MV-4-11 (cell line): Measurements from ENCODE around the gene SPPL2C.

ENCODE experiments used
- DNase-seq: peaks from one replicate; lab custom pipeline; 2025; lab: John Stamatoyannopoulos, UW

The SPPL2C gene

DNA sequence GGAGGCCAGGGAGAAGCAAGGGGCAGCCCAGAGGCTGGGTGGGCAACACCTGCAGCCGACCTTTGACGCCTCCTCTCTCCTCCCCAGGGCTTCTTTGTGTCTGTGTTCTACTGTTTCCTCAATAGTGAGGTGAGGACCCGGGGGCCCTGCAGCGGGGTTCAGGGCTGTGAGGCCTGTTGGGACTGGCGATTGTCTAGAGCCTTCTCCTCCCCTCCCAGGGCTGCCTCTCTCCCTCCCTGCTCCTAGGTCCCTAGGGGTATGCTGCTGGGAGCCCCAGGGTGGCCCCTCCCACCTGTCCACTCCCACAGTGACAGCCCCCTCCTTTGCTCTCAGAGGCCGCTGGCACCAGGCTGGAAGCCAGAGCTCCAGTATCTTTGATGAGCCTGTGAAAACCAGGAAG lies 10.8 kb upstream of the SPPL2C start:
- DNase-seq: no peak

DNA sequence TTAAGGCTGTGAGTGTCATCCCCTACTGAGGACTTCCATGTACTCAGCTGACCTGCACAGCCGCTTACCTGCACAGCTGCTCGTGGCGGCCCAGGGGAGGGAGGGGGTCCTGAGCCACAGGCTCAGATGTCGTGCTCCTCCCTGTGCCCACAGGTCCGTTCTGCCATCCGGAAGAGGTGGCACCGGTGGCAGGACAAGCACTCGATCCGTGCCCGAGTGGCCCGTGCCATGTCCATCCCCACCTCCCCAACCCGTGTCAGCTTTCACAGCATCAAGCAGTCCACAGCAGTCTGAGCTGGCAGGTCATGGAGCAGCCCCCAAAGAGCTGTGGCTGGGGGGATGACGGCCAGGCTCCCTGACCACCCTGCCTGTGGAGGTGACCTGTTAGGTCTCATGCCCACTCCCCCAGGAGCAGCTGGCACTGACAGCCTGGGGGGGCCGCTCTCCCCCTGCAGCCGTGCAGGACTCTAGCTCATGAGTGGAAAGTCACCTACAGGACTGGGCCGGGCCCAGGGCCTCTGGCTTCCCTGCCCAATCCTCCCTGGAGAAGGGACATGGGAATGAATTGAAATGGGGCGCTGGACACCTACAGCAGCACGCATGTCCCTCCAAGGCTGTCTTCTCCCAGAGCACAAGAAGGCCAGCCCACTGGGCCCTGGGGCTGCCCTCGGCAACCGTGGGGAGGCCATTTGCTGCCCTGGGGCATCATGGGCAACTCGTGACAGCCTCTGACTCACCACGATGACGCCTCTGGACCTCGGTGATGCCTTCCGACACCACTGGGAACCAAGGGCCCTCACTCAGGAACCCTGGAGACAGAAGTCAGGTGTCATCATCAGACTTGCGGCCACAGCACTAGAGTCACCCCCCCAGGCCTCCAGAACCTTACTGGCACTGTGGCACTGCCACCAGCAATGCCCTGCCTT lies 9.9 kb upstream of the SPPL2C start:
- DNase-seq: no peak

DNA sequence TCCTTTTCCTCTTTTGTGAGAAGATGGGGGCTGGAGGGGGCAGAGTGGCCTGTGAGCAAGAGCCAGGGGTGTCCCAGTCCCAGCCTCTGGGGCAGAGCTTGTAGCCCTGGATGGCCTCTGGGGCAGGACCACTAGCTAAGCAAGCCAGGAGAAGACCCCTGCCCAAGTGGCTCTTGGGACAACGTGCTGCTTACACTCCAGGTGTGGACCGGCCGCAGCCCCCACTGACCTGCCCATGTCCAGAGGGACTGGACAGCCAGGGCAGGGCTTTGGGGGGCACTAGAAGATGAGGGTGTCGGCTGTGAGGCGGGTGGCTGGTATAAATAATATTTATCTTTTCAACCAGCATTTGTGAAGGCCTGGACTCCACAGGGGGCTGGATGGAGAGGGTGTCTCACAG lies 9.2 kb upstream of the SPPL2C start:
- DNase-seq: no peak

DNA sequence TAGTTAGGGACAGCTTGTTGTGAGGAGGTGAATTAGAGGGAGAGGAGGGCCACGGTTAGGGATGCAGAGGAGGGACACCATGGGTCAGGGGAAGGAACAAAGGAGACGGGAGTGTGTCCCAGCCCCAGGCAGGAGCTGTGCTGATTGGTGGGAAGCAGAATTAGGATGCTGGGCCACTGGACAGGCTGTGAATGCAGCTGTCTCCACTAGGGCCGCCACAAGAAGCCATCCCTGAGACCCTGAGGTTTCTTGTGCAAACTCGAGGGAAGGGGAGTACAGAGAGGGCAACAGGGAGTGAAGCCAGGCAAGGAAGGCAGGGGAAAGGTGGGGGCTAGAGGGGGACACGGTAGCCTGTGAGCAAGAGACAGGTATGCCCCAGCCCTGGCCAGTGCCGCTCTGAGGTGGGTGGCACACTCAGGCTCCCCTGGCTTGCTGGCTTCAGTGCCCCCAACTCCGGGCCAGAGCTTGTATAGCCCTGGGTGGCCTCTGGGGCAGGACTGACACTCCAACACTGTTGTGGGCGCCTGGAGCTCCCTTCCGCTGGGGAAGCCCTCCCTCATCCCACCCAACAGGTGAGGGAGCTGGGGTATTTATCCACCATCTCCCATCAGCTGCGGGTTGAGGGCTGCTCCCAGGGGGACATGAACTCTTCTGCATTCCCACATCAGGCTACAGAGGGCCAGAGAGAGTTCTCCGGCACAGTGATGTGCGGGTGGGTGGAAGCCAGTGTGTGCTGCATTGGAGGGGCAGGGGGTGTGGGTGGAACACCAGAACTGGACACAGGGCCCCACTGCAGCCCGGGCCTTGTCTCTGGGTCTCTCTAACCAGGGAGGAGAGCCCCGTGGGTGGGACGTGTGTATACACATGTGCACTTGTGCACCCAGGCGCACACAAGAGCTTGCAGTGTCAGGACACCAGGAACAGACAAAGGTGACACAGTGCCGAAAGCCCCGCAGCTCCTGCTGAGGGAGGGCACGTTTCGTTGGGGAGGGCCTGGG lies 8.3 kb upstream of the SPPL2C start:
- DNase-seq: no peak

DNA sequence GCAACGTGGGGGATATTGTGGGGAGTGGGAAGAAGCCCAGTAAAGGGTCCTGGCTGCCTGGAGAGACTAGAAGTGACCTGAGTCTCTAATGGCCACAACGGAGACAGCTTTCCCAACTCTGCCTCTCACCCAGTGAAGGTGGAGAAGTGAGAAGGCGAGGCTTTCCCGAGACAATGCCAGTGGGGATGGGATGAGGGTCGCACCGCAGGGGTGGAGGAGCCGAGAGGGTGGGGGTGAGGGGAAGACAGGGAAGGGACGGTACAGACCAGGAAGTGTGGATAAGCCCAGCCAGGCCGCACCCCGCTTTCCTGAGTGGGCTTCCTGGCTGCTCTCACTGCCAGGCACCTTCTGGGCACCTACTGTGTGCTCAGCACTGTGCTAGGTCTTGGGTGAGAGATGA lies 7.5 kb upstream of the SPPL2C start:
- no peak for DNase-seq

DNA sequence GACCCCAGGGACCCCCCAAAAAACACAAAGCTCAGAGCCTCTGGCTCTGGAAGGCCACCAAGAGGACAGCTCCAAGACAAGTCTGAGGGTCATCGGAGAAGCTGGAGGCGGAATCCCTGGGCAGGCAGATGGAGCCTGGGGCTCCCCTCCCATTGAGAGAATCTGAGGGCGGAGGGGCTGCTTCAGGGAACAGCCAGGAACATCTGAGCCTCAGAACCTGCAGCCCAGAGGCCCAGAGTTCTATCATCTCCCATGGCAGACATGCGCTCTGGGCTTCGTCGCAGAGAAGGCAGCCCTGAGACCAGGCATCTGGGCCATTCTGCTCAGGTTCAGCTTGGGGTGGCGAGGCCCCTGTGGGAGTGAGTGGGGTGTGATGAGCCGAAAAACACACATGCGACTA lies 7.1 kb upstream of the SPPL2C start:
- no peak for DNase-seq

DNA sequence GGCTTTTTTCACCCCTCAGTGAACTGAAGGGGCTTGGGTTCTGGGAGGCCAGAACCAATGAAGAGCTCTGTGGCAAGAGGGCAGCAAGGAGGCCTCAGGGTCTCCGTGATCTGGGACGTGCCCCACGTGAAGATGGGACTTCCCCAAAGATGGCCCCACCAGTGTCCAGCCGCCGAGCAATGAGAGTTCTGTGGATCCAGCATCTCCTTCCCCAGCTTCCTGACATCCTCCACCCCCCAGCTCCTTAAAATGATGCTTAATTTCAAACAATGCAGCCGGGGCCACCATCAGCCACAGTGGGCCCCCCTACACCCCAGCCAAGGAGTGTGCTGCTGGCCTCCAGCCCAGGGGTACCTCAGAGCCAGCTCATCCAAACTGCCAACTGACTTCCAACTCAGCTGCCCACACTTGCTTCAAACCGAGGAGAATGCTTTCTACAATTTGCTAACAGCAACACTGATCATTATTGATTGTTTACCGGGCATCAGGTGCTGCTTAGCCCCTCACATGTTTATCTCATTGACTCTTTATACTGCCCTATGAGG lies 5.9 kb upstream of the SPPL2C start:
- no peak for DNase-seq

DNA sequence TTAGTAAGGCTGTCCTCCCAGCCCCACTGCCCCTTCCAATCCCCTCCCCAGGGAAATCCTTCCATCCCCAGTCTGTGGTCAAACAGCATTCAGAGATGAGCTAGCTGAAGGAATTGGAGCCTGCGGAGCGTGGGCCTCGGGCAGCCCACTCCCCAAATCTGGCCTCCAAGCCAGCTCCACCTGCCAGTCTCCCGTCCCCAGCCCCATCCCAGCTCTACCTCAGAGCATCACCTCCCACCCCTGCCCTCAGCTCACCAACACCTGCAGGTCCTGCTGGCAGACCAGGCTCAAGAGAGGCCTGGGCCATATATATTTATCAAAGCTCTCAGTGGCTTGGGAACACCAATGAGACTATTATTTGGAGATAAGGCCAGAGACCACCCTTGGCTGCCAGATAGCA lies 5.2 kb upstream of the SPPL2C start:
- DNase-seq: no peak

DNA sequence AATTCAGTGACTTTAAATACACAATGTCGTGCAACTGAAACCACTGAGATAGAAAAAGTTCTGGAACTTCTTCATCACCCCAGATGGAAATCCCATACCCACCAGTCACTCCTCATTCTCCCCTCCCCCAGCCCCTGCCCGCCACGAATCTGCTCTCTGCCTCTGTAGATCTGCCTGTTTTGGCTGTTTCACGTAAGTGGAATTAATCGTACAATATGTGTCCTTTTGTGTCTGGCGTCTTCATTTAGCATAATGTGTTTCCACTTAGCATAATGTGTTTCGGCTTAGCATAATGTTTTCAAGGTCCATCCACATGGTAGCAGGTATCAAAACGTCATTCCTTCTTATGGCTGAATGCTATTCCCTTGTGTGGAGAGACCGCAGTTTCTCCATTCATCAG lies 3.5 kb upstream of the SPPL2C start:
- no peak for DNase-seq

DNA sequence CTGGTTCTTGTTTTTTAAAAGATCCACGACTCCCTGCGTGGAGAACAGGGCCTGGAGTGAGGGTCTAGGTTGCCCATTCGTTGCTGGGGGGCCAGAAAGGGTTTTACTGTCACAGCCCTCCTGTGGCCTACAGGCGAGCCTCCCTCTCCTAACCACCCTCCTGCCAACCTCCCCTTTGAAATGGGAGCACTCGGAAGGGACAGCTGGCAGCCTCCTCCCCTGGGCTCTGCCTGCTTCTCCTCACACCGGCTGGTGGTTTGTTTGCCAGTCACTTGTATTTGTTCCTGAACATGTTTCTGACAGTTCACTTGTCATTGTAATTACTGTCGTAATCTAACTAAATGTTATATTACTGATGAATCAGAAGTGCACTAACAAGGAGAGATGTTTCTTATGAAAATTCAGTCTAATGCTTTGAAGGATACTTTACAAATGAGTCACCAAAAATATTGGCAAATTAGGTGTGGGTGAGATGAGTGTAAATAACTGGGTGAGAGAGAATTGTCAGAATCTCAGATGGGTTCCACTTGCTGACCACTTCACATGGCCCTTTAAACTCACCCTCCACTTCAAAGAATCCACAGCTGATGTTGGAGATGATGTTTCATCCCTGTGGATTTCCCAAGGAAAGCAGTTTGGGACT lies 2.7 kb upstream of the SPPL2C start:
- no peak for DNase-seq

DNA sequence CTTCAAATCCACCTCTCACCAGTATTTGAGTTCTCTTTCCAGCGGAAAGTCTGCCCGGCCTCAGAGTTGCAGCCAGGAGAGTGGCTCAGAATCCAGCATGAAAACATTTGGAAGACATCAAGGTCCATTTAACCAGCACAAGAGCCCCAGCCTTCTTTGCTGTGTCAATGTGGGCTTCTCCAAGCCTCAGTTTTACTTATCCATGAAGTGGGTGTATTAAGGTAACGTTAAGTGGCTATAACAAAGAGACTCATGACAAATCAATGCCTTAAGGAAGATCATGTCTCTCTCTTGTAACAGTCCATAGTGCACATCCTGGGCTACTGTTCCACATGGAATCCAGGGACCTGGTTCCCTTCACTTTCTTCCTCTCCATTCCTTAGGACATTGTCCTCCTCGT lies 959 bp upstream of the SPPL2C start:
- DNase-seq: no peak

DNA sequence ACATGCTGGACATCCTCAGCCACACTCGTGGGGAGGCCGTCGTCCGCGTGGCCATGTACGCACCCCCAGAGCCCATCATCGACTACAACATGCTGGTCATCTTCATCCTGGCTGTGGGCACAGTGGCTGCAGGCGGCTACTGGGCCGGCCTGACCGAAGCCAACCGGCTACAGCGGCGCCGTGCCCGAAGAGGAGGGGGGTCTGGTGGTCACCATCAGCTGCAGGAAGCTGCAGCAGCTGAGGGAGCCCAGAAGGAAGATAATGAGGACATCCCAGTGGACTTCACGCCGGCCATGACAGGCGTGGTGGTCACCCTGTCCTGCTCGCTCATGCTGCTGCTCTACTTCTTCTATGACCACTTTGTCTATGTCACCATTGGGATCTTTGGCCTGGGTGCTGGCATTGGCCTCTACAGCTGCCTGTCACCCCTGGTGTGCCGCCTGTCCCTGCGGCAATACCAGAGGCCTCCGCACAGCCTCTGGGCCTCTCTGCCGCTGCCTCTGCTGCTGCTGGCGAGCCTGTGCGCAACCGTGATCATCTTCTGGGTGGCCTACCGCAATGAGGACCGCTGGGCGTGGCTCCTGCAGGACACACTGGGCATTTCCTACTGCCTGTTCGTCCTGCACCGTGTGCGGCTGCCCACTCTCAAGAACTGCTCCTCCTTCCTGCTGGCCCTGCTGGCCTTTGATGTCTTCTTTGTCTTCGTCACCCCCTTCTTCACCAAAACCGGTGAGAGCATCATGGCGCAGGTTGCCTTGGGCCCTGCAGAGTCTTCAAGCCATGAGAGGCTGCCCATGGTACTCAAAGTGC lies 900 bp downstream of the SPPL2C start:
- no peak for DNase-seq

DNA sequence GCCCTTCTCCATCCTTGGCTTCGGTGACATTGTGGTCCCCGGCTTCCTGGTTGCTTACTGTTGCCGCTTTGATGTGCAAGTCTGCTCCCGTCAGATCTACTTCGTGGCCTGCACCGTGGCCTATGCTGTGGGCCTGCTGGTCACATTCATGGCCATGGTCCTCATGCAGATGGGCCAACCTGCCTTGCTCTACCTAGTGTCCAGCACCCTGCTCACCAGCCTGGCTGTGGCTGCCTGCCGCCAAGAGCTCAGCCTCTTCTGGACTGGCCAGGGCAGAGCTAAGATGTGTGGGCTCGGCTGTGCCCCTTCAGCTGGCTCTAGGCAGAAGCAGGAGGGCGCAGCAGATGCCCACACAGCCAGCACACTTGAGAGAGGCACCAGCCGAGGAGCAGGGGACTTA lies 1.5 kb downstream of the SPPL2C start:
- no peak for DNase-seq

DNA sequence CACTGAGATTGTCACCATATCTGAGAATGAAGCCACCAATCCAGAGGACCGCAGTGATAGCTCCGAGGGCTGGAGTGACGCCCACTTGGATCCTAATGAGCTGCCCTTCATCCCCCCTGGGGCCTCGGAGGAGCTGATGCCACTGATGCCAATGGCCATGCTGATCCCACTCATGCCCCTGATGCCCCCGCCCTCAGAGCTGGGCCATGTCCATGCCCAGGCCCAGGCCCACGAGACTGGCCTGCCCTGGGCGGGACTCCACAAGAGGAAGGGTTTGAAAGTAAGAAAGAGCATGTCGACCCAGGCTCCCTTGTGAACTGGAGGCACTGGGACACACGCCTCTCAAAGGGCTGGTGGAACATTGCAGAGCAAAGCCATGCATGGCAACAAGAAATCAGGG lies 2.0 kb downstream of the SPPL2C start:
- DNase-seq: no peak

DNA sequence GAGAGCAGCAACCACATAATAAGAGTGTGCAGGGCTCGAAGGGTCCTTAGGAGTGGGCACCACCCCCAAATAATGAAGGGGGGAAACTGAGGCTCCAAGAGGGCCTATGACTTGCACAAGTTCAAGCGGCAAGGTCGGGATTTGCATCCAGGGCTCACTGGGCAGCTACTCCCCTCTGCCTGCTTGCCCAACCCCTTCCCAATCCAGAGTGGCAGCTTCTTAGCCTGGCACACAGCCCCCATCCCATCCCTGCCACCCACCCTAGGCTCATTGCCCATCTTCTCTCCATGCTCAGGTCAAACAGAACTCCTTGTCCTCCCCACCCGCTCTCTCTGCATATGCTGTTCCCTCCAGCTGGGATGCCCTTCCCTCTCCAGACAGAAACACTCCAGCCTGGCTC lies 2.4 kb downstream of the SPPL2C start:
- DNase-seq: no peak

DNA sequence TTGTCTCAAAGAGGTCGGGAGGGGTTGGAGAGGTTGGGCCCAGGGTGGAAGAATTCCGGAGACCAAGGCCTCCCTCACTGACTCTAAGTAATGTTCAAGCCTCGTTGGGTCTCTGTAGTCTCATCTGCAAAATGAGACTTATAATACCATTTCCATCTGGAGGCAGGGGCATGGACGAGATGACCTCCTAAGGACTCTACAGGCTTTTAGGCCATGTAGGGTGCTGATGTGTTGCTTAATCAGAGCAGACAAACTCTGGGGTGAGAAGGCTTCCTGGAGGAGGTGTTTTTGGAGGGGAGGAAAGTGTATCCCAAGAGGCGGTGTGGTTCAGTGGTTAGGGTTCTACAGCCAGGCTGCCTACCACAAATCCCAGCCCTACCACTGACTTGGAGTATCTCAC lies 3.1 kb downstream of the SPPL2C start:
- DNase-seq: no peak

DNA sequence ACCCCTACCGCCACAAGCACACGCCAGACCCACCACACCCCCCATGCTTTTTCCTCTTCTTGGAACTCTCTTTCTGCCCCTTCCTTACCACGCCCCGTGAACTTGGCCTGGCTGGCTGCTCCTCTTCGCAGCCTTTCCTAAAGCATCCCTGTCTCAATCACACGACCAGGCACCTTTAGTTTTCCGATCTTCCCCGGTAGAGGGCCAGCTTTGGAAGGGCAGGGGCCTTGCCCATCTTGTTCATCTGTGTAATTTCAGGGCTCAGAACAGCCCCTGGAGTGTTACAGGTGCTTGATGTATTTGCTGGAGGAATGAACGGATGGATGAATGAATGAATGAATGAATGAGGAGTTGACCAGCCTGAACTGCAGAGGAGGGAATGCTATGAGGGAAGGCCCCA lies 3.7 kb downstream of the SPPL2C start:
- no peak for DNase-seq

DNA sequence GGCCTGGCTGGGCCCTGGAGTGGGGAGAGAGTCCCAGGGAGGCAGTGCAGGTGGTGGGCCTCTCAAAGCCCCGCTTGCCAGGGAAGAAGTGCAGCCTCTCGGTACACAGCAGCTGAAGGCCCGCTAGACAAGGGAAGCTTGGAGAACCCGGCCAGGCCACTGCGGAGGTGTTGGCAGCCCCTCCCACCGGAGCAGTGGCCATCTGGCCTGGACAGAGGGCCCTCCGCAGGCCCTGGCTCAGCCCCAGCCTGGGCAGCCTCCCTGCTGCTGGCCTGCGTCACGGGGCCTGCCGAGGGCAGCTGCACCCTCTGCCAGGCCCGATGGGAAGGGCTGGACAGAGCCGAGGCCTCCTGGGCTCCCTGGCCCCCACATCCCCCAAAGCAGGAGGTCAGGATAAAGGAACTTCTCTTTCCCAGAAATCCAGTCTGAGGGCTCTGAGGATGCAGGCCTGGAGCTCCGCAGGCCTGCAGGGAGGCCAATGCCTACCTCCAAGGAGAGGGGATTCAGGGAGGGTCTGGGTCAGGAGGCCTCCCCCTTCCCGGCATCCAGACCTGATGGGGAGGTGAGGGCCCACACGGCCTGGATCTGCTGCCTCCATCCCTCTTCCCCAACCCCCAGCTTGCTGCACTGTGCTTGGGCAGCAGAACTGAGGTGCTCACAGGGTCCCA lies 4.3 kb downstream of the SPPL2C start:
- DNase-seq: no peak

DNA sequence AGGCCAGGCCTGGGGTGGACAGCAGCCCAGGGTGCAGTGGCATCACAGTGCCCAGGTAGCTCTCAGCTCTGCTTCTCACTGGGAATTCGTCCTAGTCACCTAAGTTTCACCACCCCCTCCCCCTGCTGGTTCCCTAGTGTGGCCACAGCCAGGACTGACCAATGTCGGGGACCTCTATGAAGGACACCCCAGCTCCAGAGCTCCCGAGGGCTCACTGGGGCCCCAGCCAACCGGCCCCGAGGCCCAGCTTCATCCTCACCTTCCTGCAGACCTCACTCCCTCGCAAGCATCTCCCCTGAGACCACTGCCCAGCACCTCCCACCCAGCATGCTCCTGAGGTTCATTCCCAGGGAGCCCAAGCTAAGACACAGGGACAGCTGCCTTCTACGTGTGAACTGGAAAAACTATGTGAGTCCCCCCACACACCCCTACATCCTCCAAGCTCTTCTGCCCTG lies 4.9 kb downstream of the SPPL2C start:
- DNase-seq: no peak

DNA sequence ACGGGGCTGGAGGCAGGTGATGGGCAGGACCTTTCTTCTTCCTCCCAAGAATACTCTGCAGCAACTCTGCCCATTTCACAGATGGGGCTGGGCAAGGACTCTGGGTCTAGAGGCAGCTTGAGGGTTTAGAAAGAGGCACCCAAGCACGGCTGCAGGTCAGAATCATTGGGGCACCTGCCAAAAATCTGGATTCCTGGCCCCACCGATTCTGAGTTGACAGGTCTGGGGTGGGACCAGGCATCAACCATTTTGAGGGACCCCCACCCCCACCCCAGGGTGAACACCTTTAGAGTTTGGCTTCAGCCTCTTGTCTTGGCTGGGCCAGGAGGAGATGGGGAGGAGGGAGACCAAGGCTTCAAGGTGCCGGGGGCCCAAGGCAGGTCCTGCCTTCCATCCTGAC lies 5.3 kb downstream of the SPPL2C start:
- DNase-seq: no peak

DNA sequence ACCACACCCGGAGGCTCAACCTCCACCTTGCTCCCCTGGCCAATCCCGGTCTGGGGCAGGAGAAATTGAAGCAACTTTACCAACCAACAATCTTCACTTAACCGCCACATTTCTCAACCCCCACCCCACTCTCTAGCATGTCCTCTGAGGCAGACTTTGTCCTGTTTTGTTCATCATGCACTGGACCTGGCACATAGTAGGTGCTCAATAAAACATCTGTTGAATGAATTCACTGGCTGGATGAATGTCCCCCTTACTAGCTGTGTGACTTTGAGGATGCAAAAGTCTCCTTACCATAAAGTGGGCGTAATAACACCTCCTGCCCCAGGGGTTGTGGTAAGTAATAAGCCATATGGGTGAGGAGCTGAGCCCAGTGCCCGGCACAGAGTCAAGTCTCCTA lies 5.8 kb downstream of the SPPL2C start:
- DNase-seq: no peak
